ENCODE results near the gene DUSP15.

Gene DUSP15

GRCh38 chr20:31858760-31859083 lies 11.6 kb downstream of the DUSP15 start:
- Histone ChIP-seq H4K20me1 (ENCODE audit: insufficient read depth) (no peaks in the 10 kb centered on the region), H3K4me1 (ENCODE audit: low read depth, poor library complexity, severe bottlenecking) (peaks cover 18% of the 10 kb centered on the region), H2AFZ (ENCODE audit: low read depth) (no peak overlapping the region), H3K27ac (no peak overlapping the region), H3K4me3 (IDR thresholded peaks at IDR 0.05; ENCODE audit: insufficient read depth, low read depth, low read length) (no peak overlapping the region), H3K79me2 (ENCODE audit: insufficient read depth, low read depth) (no peaks in the 10 kb centered on the region), H3K36me3 (ENCODE audit: insufficient read depth) (no peaks in the 10 kb centered on the region), H3K9ac (no peak overlapping the region), H3K4me2 (peak overlapping the region; percentile 31; the same call in 1 of the 2 replicates), H3K27me3 (ENCODE audit: insufficient read depth, low read depth) (peaks cover 81% of the 10 kb centered on the region)
- no peak for TF ChIP-seq CTCF (conservative IDR thresholded peaks at IDR 0.05; ENCODE audit: low read depth, low read length)

GRCh38 chr20:31857861-31858759 lies 12.2 kb downstream of the DUSP15 start:
- no peak overlapping the region for H3K9ac ChIP-seq
- no peak overlapping the region for H3K4me3 ChIP-seq (IDR thresholded peaks at IDR 0.05; ENCODE audit: insufficient read depth, low read depth, low read length)
- H3K79me2 ChIP-seq (ENCODE audit: insufficient read depth, low read depth) = no peaks in the 10 kb centered on the region
- no peaks in the 10 kb centered on the region for H3K36me3 ChIP-seq (ENCODE audit: insufficient read depth)
- no peak overlapping the region for H3K27ac ChIP-seq
- no peak overlapping the region for H2AFZ ChIP-seq (ENCODE audit: low read depth)
- no peak for TF ChIP-seq CTCF (conservative IDR thresholded peaks at IDR 0.05; ENCODE audit: low read depth, low read length)
- H3K27me3 ChIP-seq (ENCODE audit: insufficient read depth, low read depth) = peaks cover 87% of the 10 kb centered on the region
- peaks cover 18% of the 10 kb centered on the region for H3K4me1 ChIP-seq (ENCODE audit: low read depth, poor library complexity, severe bottlenecking)
- H3K4me2 ChIP-seq = peak overlapping the region; percentile 31; the same call in 1 of the 2 replicates
- H4K20me1 ChIP-seq (ENCODE audit: insufficient read depth) = no peaks in the 10 kb centered on the region

GRCh38 chr20:31856516-31856915 lies 13.8 kb downstream of the DUSP15 start:
- Histone ChIP-seq H4K20me1 (ENCODE audit: insufficient read depth) (no peaks in the 10 kb centered on the region), H3K4me1 (ENCODE audit: low read depth, poor library complexity, severe bottlenecking) (peaks cover 23% of the 10 kb centered on the region), H3K36me3 (ENCODE audit: insufficient read depth) (no peaks in the 10 kb centered on the region), H3K27ac (no peak overlapping the region), H3K27me3 (ENCODE audit: insufficient read depth, low read depth) (peaks cover 89% of the 10 kb centered on the region), H3K4me2 (no peak overlapping the region), H2AFZ (ENCODE audit: low read depth) (no peak overlapping the region), H3K9ac (no peak overlapping the region), H3K4me3 (IDR thresholded peaks at IDR 0.05; ENCODE audit: insufficient read depth, low read depth, low read length) (no peak overlapping the region), H3K79me2 (ENCODE audit: insufficient read depth, low read depth) (no peaks in the 10 kb centered on the region)
- no peak for TF ChIP-seq CTCF (conservative IDR thresholded peaks at IDR 0.05; ENCODE audit: low read depth, low read length)

GRCh38 chr20:31853481-31853880 lies 16.8 kb downstream of the DUSP15 start:
- no peaks in the 10 kb centered on the region for H3K79me2 ChIP-seq (ENCODE audit: insufficient read depth, low read depth)
- H3K27me3 ChIP-seq (ENCODE audit: insufficient read depth, low read depth) = peaks cover 88% of the 10 kb centered on the region
- no peak overlapping the region for H2AFZ ChIP-seq (ENCODE audit: low read depth)
- no peak for TF ChIP-seq CTCF (conservative IDR thresholded peaks at IDR 0.05; ENCODE audit: low read depth, low read length)
- H3K36me3 ChIP-seq (ENCODE audit: insufficient read depth) = no peaks in the 10 kb centered on the region
- peaks cover 10% of the 10 kb centered on the region for H3K4me1 ChIP-seq (ENCODE audit: low read depth, poor library complexity, severe bottlenecking)
- H3K4me3 ChIP-seq (IDR thresholded peaks at IDR 0.05; ENCODE audit: insufficient read depth, low read depth, low read length) = no peak overlapping the region
- H3K4me2 ChIP-seq = no peak overlapping the region
- no peaks in the 10 kb centered on the region for H4K20me1 ChIP-seq (ENCODE audit: insufficient read depth)
- H3K9ac ChIP-seq = no peak overlapping the region
- no peak overlapping the region for H3K27ac ChIP-seq
